ENCODE results near the gene H6PD.

The H6PD gene

GRCh38 chr1:9211291-9211811 lies 23.2 kb upstream of the H6PD start:
- no peak for DNase-seq (ENCODE audit: extremely low read depth, low read depth)
- TF ChIP-seq, protein P1, sequence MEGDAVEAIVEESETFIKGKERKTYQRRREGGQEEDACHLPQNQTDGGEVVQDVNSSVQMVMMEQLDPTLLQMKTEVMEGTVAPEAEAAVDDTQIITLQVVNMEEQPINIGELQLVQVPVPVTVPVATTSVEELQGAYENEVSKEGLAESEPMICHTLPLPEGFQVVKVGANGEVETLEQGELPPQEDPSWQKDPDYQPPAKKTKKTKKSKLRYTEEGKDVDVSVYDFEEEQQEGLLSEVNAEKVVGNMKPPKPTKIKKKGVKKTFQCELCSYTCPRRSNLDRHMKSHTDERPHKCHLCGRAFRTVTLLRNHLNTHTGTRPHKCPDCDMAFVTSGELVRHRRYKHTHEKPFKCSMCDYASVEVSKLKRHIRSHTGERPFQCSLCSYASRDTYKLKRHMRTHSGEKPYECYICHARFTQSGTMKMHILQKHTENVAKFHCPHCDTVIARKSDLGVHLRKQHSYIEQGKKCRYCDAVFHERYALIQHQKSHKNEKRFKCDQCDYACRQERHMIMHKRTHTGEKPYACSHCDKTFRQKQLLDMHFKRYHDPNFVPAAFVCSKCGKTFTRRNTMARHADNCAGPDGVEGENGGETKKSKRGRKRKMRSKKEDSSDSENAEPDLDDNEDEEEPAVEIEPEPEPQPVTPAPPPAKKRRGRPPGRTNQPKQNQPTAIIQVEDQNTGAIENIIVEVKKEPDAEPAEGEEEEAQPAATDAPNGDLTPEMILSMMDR (IDR thresholded peaks at IDR 0.05; ENCODE audit: low read depth, low read length), result no peak

- DNase-seq (ENCODE audit: extremely low read depth, low read depth), result no peak
- TF ChIP-seq, protein P1 (IDR thresholded peaks at IDR 0.05; ENCODE audit: low read depth, low read length), result no peak
Observed at GRCh38 chr1:9212735-9213134, 21.8 kb upstream of the H6PD start.

- DNase-seq (ENCODE audit: extremely low read depth, low read depth), result no peak
- TF ChIP-seq, protein P1 (IDR thresholded peaks at IDR 0.05; ENCODE audit: low read depth, low read length), result no peak
Observed at GRCh38 chr1:9213956-9214355, 20.6 kb upstream of the H6PD start.

- DNase-seq (ENCODE audit: extremely low read depth, low read depth), result no peak
- TF ChIP-seq, protein P1 (IDR thresholded peaks at IDR 0.05; ENCODE audit: low read depth, low read length), result no peak
Observed at GRCh38 chr1:9218917-9219316, 15.7 kb upstream of the H6PD start.

DNA sequence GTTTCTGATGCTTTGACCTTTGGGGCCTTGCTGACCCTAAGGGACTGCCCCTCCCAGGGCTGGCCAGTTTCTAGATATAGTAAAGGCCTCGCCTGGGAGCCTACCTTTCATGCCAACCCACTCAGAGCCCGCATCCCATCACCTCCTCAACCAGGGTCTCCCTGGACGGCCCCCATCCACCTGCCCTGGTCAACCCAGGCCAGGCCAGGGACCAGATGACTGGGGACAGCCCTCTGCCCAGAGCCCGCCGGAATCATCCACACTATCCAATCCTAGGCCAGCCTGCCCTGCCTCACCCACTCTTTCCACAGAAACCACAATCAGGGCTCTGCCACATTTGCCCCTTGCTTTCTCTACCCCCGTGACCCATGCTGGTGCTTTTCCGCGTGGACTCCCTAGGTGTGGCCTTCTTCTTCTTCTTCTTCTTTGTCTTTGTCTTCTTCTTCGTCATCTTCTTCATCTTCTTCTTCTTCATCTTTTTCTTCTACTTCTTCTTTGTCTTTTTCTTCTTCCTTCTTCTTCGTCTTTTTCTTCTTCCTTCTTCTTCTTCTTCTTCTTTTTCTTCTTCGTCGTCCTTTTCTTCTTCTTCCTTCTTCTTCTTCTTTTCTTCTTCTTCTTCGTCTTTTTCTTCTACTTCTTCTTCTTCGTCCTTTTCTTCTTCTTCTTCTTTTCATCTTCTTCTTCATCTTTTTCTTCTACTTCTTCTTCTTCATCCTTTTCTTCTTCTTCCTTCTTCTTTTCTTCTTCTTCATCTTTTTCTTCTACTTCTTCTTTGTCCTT lies 11.5 kb upstream of the H6PD start:
- no peak for DNase-seq (ENCODE audit: extremely low read depth, low read depth)
- TF ChIP-seq, protein P1 (IDR thresholded peaks at IDR 0.05; ENCODE audit: low read depth, low read length), result no peak

DNA sequence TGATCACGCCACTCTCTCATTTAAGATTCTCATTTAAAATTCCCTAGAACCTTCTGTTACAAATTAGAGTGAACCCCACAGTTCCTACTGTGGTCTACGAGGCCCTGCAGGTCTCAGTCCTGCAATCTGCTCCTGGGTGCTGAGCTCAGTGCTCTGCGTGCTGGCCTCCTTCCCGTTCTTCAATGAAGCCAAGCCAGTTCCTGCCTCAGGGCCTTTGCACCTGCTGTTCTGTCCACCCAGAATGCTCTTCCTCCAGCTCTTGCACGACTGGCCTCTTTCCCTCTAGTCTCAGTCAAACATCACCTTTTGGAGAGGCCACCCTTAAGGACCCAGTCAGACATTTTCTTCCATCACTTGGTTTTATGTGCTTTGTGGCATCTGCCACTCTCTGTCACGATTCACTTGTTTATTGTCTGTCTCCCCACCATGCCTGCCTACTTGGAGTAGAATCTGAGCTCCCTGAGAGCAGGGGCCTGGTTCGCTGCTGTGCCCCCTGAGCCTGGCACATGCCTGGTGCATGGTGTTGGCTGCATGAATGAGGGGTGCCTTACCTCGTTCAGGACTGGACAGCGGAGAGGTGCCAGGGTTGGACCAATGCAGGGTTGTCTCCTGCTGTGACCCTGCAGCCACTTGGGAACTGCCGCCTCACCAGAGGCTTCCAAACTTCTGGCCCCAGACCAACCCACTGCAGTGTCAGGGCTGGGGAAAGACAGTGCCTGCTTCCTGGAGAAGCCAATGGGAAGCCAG lies 9.7 kb upstream of the H6PD start:
- TF ChIP-seq, protein P1 (IDR thresholded peaks at IDR 0.05; ENCODE audit: low read depth, low read length), result no peak
- no peak for DNase-seq (ENCODE audit: extremely low read depth, low read depth)

DNA sequence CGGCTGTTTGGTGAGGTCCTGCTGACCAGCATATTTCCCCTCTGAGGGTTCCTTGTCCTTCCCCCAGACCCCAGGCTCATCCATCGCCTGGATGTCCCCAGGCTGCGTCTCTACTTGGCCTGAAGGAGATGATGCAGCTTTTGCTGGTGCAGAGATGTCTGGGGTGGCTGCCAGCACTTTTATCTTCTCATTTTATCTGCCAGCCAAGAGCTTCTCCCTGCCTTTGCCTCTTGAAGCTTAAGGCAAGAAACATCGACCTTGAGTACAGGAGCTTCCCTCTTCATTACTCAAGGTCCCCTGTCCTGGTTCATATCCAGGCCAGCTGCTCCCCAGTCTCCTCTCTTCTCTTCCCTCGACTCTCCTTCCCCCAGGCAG lies 9.2 kb upstream of the H6PD start:
- TF ChIP-seq, protein P1 (IDR thresholded peaks at IDR 0.05; ENCODE audit: low read depth, low read length), result no peak
- no peak for DNase-seq (ENCODE audit: extremely low read depth, low read depth)

Measured in AG09319 (cell line).